NCI-H1092 treated with DMSO at 0.1 percent for 48 hours (cell line): ENCODE results near the gene TRAF4.
"Not testable (repeated sequence)": the region's sequence is repeated elsewhere in the genome, so short reads cannot be mapped to it uniquely, and the experiment has no call there.

Experiments
- DNase-seq: peaks from one replicate; lab custom pipeline; 2025; lab: John Stamatoyannopoulos, UW

Gene TRAF4

DNA sequence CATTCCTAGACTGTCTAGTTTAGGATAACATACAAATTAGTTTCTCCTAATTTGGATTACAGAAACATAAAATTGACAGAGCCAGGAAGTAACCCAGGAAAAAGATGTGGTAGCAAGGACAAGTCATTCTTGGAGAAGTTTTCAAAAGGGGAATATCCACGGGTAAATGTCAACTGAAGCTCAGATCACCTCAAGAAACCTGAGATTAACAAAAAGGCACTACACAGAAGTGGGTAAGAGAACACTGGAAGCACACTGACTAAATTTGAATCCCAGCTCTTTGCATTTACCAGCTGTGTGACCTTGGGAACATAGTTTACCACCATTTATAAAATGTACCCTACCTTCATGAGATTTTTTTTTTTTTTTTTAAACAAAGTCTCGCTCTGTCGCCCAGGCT, 39.4 kb downstream of the TRAF4 start:
- DNase-seq = no peak

DNA sequence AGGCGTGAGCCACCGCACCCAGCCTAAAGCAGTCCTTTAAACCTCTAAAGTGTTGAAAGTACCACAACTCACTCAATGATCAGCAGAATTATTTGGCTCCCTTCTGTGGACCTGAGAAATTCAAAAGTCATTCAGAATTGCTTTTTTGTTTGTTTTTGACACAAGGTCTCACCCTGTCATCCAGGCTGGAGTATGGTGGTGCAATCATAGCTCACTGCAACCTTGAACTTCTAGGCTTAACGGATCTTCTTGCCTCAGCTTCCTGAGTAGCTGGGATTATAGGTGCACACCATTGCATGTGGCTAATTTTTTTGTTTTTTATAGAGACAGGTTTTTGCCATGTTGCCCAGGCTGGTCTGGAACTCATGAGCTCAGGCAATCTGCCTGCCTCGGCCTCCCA, 44.3 kb downstream of the TRAF4 start:
- no peak for DNase-seq

DNA sequence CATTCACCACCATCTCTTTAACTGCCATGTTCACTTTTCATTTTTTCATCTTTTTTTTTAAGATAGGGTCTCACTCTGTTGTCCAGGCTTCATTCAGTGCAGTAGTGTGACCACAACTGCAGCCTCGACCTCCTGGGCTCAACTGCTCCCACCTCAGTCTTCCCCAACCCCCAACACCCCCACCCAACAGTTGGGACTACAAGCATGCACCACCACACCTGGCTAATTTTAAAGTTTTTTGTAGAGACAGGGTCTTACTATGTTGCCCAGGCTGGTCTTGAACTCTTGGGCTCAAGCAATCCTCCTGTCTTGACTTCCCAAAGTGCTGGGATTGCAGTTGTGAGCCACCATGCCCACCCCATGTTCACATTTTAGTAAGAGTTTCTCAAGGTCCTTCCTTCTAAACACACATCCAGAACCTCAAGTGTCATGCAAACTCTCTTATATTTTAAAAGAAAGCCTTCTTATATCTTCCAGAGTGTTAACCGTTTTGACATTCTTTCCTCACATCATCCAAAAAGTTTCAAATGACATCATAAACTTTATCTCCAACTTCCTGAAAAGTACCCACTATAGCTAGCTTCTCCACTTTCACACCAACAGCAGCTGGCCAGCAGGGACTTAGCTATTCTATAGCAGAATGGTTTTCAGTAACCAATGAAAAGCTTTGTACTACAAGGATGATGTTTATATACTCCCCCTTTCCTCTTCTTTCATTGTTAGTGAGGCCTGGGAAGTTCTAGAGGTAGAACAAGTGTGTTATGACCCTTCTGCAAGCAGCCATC, 49.3 kb downstream of the TRAF4 start:
- DNase-seq = no peak

DNA sequence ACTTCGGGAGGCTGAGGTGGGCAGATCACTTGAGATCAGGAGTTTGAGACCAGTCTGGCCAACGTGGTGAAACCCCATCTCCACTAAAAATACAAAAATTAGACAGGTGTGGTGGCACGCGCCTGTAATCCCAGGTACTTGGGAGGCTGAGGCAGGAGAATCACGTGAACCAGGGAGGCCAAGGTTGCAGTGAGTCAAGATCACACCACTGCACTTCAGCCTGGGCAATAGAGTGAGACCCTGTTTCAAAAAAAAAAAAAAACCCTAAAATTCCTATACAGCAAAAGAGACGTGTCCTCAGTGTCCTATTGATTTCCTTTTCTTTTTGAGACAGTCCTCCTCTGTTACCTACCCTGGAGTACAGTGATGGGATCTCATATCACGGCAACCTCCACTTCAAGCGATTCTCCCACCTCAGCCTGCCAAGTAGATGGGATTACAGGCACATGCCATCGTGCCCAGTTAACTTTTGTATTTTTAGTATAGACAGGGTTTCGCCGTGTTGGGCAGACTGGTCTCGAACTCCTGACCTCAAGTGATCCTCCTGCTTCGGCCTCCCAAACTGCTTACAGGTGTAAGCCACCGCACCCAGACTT, 51.1 kb downstream of the TRAF4 start:
- not testable (repeated sequence) for DNase-seq

DNA sequence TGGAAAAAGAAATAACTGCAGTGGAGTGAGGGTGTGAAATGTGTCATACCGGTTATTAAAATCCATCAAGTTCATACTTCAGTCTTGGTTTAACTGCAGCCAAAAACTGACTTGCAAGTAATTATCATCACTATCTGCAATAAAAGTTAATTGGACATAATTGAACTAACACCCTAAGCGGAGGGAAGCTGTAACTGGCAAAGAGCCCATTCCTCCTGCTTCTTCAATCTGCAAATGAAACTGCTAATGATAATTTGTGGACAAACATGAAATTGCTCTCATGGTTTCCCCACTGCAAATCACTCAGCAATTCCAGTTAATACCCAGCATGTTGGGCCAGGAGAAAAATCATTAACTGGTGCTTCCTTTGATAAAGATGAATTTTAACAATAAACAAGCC, 52.3 kb downstream of the TRAF4 start:
- no peak for DNase-seq
